HepG2 (cell line): ENCODE data around the gene KLF13. TPM values are rescaled to one million over a fixed set of nuclear protein-coding genes. Genes with fewer than 3 reads are reported as not detected.

Experiments
- ATAC-seq: fragments of 200-7000 bp; cut with Tn5 transposase; 3 replicates; pipeline ENCODE4 v1.9.1; 2020; ENCODE audit warnings: mild to moderate bottlenecking, moderate library complexity
- BruUV-seq: library from RNA; stranded (reverse); fragments of 400-500 nt; replicated peaks from 2 replicates; lab custom pipeline; 2021; lab: Mats Ljungman, UMichigan
- CTCF ChIA-PET: fragments of 300-600 bp; formaldehyde crosslinking; extraction: SDS; loops from one replicate; lab custom pipeline; 2021; ENCODE audit warnings: low total read pairs, inconsistent platforms, low intra/inter-chr PET ratio; lab: Yijun Ruan, JAX
- POLR2A ChIA-PET: fragments of 350-600 bp; sonication (Branson Sonifier 250); formaldehyde crosslinking; loops from one replicate; lab custom pipeline; 2020; ENCODE audit warnings: antibody characterized with exemption, inconsistent platforms; lab: Yijun Ruan, JAX
- DNase-seq: peaks from one replicate; pipeline ENCODE4 v3.0.0-alpha.2; 2015; ENCODE audit warnings: low spot score
- FAIRE-seq: peaks from 3 replicates; lab custom pipeline; 2011; peaks lifted over from hg19 to GRCh38; lab: Jason Lieb, UNC
- H2AFZ ChIP-seq: one replicate; pipeline ENCODE4 v1.6.1; 2011; ENCODE audit warnings: low read length, inconsistent platforms
- H3K27ac ChIP-seq: fragments of 300-600 bp; 3 replicates; pipeline ENCODE4 v1.8.0; 2011; ENCODE audit warnings: mixed run types, mild to moderate bottlenecking, mixed read lengths, low read length, inconsistent platforms; ENCODE audit not compliant: insufficient read depth; ENCODE audit errors: extremely low read length
- H3K27me3 ChIP-seq, 2 experiments: fragments of 200-600 bp in 1 of 2; 2 replicates in 1 of 2; 3 replicates in 1 of 2; pipeline versions ENCODE4 v1.6.0 to v1.8.0; 2011; ENCODE audit warnings: low read length in 2 of 2, mild to moderate bottlenecking in 2 of 2, moderate library complexity in 2 of 2, inconsistent platforms in 1 of 2; ENCODE audit not compliant: insufficient read depth in 2 of 2, control insufficient read depth in 1 of 2
- H3K36me3 ChIP-seq, 2 experiments: fragments of 200-600 bp in 1 of 2; replicated peaks in 1 of 2; 2 replicates in 1 of 2; 3 replicates in 1 of 2; pipeline versions ENCODE4 v1.5.1 to v1.8.0; 2011; ENCODE audit warnings: low read length in 2 of 2, inconsistent platforms in 1 of 2; ENCODE audit not compliant: insufficient read depth in 2 of 2, control insufficient read depth in 1 of 2
- H3K4me1 ChIP-seq: 2 replicates; pipeline ENCODE4 v1.5.1; 2012; ENCODE audit warnings: low read length, inconsistent platforms; ENCODE audit not compliant: insufficient read depth
- H3K4me2 ChIP-seq: 2 replicates; pipeline ENCODE4 v1.6.0; 2011; ENCODE audit warnings: low read depth, low read length, inconsistent platforms
- H3K4me3 ChIP-seq, 3 experiments: fragments of 200-600 bp in 1 of 3; sonication (generic), shearing (Covaris generic) in 1 of 3; replicated peaks in 1 of 3; 2 replicates each; pipeline ENCODE4 v1.5.1; 2011 to 2016; ENCODE audit warnings: low read length in 3 of 3, inconsistent platforms in 2 of 3, low read depth in 2 of 3, mild to moderate bottlenecking in 2 of 3, control low read depth in 1 of 3, mixed read lengths in 1 of 3; ENCODE audit not compliant: insufficient read depth in 1 of 3
- H3K79me2 ChIP-seq: one replicate; pipeline ENCODE4 v1.6.1; 2011; ENCODE audit warnings: low read length, inconsistent platforms; ENCODE audit not compliant: insufficient read depth
- H3K9ac ChIP-seq: 2 replicates; pipeline ENCODE4 v1.6.0; 2011; ENCODE audit warnings: mild to moderate bottlenecking, low read depth, low read length, inconsistent platforms; ENCODE audit not compliant: insufficient read depth
- H3K9me3 ChIP-seq: 2 replicates; pipeline ENCODE4 v1.5.1; 2012; ENCODE audit warnings: mild to moderate bottlenecking, low read length
- H4K20me1 ChIP-seq: 2 replicates; pipeline ENCODE4 v1.6.0; 2011; ENCODE audit warnings: inconsistent platforms, mild to moderate bottlenecking, low read length, moderate library complexity; ENCODE audit not compliant: insufficient read depth
- ARID3A ChIP-seq: IDR thresholded peaks from 2 replicates; pipeline ENCODE4 v1.6.1; 2012; ENCODE audit warnings: low read depth, low read length, improper control_type of control experiment
- ARNT2 ChIP-seq: sonication (generic); formaldehyde crosslinking; IDR thresholded peaks from 2 replicates; pipeline ENCODE4 v1.8.0; 2022; ENCODE audit warnings: mild to moderate bottlenecking, low read depth, missing genetic modification reagents, moderate library complexity
- ETV5 ChIP-seq: IDR thresholded peaks from 2 replicates; pipeline ENCODE4 v1.6.1; 2018; ENCODE audit warnings: missing biosample characterization, missing genetic modification reagents, inconsistent platforms, borderline replicate concordance
- IRF9 ChIP-seq: sonication (generic); formaldehyde crosslinking; IDR thresholded peaks from 2 replicates; pipeline ENCODE4 v1.8.0; 2022; ENCODE audit warnings: missing genetic modification reagents, mild to moderate bottlenecking, borderline replicate concordance
- KDM6A ChIP-seq: IDR thresholded peaks from 2 replicates; pipeline ENCODE4 v1.6.1; 2016; ENCODE audit warnings: low read depth
- SPEN ChIP-seq: sonication (generic); formaldehyde crosslinking; IDR thresholded peaks from 2 replicates; pipeline ENCODE4 v1.5.1; 2020; ENCODE audit warnings: low read depth, mild to moderate bottlenecking, missing genetic modification reagents
- TFDP2 ChIP-seq: sonication (generic); formaldehyde crosslinking; IDR thresholded peaks from 2 replicates; pipeline ENCODE4 v1.4.0; 2020; ENCODE audit warnings: missing genetic modification reagents
- ZKSCAN8 ChIP-seq: IDR thresholded peaks from 2 replicates; pipeline ENCODE4 v1.6.1; 2016; ENCODE audit warnings: borderline replicate concordance, missing genetic modification reagents, missing compliant biosample characterization
- ZNF362 ChIP-seq: sonication (generic); formaldehyde crosslinking; IDR thresholded peaks from 2 replicates; pipeline ENCODE4 v1.4.0; 2020; ENCODE audit warnings: missing genetic modification reagents, mild to moderate bottlenecking, borderline replicate concordance
- ZNF451 ChIP-seq: sonication (generic); formaldehyde crosslinking; IDR thresholded peaks from 2 replicates; pipeline ENCODE4 v1.5.0; 2020; ENCODE audit warnings: mild to moderate bottlenecking, missing genetic modification reagents
- ZNF484 ChIP-seq: sonication (generic); formaldehyde crosslinking; IDR thresholded peaks from 2 replicates; pipeline ENCODE4 v1.5.1; 2020; ENCODE audit warnings: mild to moderate bottlenecking, low read depth, missing genetic modification reagents, borderline replicate concordance
- WGBS: methylation state at CpG from one replicate; pipeline ENCODE4 v1.1.6; 2017; ENCODE audit warnings: low lambda C conversion rate; 5-methylcytosine and 5-hydroxymethylcytosine counted together
- in situ Hi-C: cut with HindIII; loops from 2 replicates; pipeline ENCODE4 v1.10.0; 2017; ENCODE audit warnings: low pct_unique_long_range_greater_than_20kb; ENCODE audit not compliant: extremely low pct_ligation_motif_present
- intact Hi-C: fragments of 100-400 bp; cut with micrococcal nuclease; formaldehyde crosslinking; loops from one replicate; pipeline ENCODE4 v1.10.0; 2022; ENCODE audit not compliant: unreplicated experiment
- polyA plus RNA-seq, 8 experiments: library from polyadenylated mRNA; depleted of rRNA in 3 of 8; stranded (reverse) in 7 of 8; unstranded in 1 of 8; fragments of >200 nt; fragmentation: Illumina TruSeq in 4 of 8; extraction: Trizol in 4 of 8; gene quantifications; 2 replicates each; pipeline versions ENCODE4 v1.2.1 to v1.2.3, GENCODE V29; 2011 to 2016; ENCODE audit warnings: low read depth in 4 of 8, missing spikeins in 1 of 8, mixed read lengths in 1 of 8; ENCODE audit not compliant: insufficient read depth in 1 of 8
- total RNA-seq, 5 experiments: library from RNA; depleted of rRNA; stranded (reverse); fragments of >200 nt; fragmentation: Illumina TruSeq; extraction: Trizol; gene quantifications; 2 replicates each; pipeline ENCODE4 v1.2.3, GENCODE V29; 2016; ENCODE audit warnings: low read depth in 1 of 5

The KLF13 gene
- total and polyA plus RNA-seq, 2 of the 13 experiments (the other 11 are each of a cell fraction or from before 2014, with no cell fraction given) = 16.8 to 25.1 TPM

- in situ Hi-C loops (no loop called here), intact Hi-C loops (no loop called here)
- no peak overlapping the region for H3K4me3 ChIP-seq
- H3K9ac ChIP-seq = no peak overlapping the region
- FAIRE-seq (no peak), ATAC-seq (no peak), DNase-seq (no peak)
- H4K20me1 ChIP-seq = peaks cover 16% of the 10 kb centered on the region; the same call in 1 of the 2 replicates
- 96% methylated on average over 13 of the region's 14 CpGs for WGBS
- TF ChIP-seq IRF9 (CRISPR knock-in tag) (no peak), ARID3A (no peak), TFDP2 (CRISPR knock-in tag) (no peak), ARNT2 (CRISPR knock-in tag) (no peak), ZKSCAN8 (CRISPR knock-in tag) (no peak), ZNF362 (CRISPR knock-in tag) (no peak), ETV5 (CRISPR knock-in tag) (no peak), ZNF451 (no peak), SPEN (CRISPR knock-in tag) (no peak), ZNF484 (CRISPR knock-in tag) (no peak), KDM6A (CRISPR knock-in tag) (no peak)
- no peaks in the 10 kb centered on the region for H3K27me3 ChIP-seq
- no peak overlapping the region for H3K27ac ChIP-seq
- H3K4me2 ChIP-seq = no peak overlapping the region
- CTCF ChIA-PET = no interaction called here
- H3K9me3 ChIP-seq = no peaks in the 10 kb centered on the region
- peaks cover 15% of the 10 kb centered on the region for H3K4me1 ChIP-seq
- peaks cover 28% of the 10 kb centered on the region for H3K79me2 ChIP-seq
- peaks cover 3 to 6% of the 10 kb centered on the region in 2 experiments; a peak in 3 of 5 replicates for H3K36me3 ChIP-seq
- BruUV-seq = no TSS peak
- POLR2A ChIA-PET = no interaction called here
- H2AFZ ChIP-seq = no peak overlapping the region
Measured at GRCh38 chr15:31346367-31347066, 19.9 kb downstream of the KLF13 start.
